ENCODE measurements around the gene RC3H2.

GRCh38 chr9:122904466-122904822 is 715 bp downstream of the RC3H2 start:
- no peak for TF ChIP-seq CTCF (IDR thresholded peaks at IDR 0.05; ENCODE audit: poor library complexity)
- TF ChIP-seq EZH2 (IDR thresholded peaks at IDR 0.05; ENCODE audit: borderline replicate concordance) = no peak
- no peak for TF ChIP-seq EZH2phosphoT487 (IDR thresholded peaks at IDR 0.05; ENCODE audit: low read depth, severe bottlenecking, unreplicated experiment)

Data from hepatocyte (in vitro differentiated cells).